Cardiac fibroblast (primary cell): Measurements from ENCODE around the gene ARHGEF4.

ENCODE experiments used
- DNase-seq, 2 donors: peaks; one replicate each; pipeline versions ENCODE4 v3.0.0 to v3.0.0-alpha.2; 2010; ENCODE audit warnings: low read depth in 2 of 2
- H3K4me3 ChIP-seq, 2 donors: replicated peaks in 1 of 2; 1 replicate in 1 of 2; 2 replicates in 1 of 2; pipeline ENCODE4 v1.5.1; 2011; ENCODE audit warnings: low read depth in 2 of 2, low read length in 2 of 2, mild to moderate bottlenecking in 2 of 2, moderate library complexity in 1 of 2
- CTCF ChIP-seq: IDR thresholded peaks from one replicate; pipeline ENCODE4 v1.5.1; 2011; ENCODE audit warnings: low read depth, mild to moderate bottlenecking, low read length, inconsistent platforms

ARHGEF4 gene

GRCh38 chr2:130915595-130916437 is 79.1 kb downstream of the ARHGEF4 start:
- TF ChIP-seq CTCF = no peak
- no peak overlapping the region for H3K4me3 ChIP-seq
- no peak for DNase-seq

- TF ChIP-seq CTCF = no peak
- H3K4me3 ChIP-seq = no peak overlapping the region
- DNase-seq = no peak
Measured at GRCh38 chr2:130916438-130916705, 79.7 kb downstream of the ARHGEF4 start.

GRCh38 chr2:130917006-130917688 is 80.4 kb downstream of the ARHGEF4 start:
- no peak overlapping the region for H3K4me3 ChIP-seq
- no peak for TF ChIP-seq CTCF
- no peak for DNase-seq

- no peak for DNase-seq
- H3K4me3 ChIP-seq = no peak overlapping the region
- no peak for TF ChIP-seq CTCF
Measured at GRCh38 chr2:130918393-130918792, 81.7 kb downstream of the ARHGEF4 start.

- peak; percentile 86 for TF ChIP-seq CTCF
- DNase-seq = peak; percentile 74 to 78
- H3K4me3 ChIP-seq = no peak overlapping the region
Measured at GRCh38 chr2:130920415-130921163, 83.9 kb downstream of the ARHGEF4 start.

GRCh38 chr2:130921164-130921476 is 84.4 kb downstream of the ARHGEF4 start:
- no peak for TF ChIP-seq CTCF
- DNase-seq = no peak
- H3K4me3 ChIP-seq = no peak overlapping the region
